ENCODE data around the gene CPN1.

DNA sequence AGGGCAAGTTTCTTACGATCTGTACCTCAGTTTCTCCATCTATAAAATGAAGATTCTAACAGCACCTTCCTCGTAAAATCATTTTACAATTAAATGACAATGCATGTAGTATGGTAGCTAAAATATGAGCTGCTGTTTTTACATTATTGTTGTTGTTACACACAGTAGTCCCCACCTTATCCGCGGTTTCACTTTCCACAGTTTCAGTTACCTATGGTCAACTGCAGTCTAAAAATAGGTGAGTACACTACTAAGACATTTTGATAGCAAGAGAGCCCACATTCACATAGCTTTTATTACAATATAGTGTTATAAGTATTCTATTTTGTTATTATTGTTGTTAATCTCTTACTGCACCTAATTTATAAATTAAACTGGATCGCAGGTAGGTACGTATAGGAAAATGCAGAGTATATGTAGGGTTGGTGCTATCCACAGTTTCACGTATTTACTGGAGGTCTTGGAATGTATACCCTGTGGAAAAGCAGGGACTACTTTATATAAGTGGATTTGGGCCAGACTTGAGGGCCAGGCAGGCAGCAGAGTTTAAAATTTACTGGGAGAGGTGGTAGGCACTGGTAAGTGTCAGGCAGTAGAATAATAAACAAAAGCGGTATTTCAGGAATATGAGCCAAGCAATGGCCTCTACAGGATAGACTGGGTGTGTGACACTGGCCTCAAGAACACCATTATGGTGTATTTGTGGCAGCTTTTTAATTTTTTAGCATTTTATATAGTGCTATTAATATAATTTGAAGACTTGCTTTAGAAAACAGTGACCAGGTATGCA, 82.2 kb downstream of the CPN1 start:
- TF ChIP-seq, protein P1, sequence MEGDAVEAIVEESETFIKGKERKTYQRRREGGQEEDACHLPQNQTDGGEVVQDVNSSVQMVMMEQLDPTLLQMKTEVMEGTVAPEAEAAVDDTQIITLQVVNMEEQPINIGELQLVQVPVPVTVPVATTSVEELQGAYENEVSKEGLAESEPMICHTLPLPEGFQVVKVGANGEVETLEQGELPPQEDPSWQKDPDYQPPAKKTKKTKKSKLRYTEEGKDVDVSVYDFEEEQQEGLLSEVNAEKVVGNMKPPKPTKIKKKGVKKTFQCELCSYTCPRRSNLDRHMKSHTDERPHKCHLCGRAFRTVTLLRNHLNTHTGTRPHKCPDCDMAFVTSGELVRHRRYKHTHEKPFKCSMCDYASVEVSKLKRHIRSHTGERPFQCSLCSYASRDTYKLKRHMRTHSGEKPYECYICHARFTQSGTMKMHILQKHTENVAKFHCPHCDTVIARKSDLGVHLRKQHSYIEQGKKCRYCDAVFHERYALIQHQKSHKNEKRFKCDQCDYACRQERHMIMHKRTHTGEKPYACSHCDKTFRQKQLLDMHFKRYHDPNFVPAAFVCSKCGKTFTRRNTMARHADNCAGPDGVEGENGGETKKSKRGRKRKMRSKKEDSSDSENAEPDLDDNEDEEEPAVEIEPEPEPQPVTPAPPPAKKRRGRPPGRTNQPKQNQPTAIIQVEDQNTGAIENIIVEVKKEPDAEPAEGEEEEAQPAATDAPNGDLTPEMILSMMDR (IDR thresholded peaks at IDR 0.05; ENCODE audit: low read length) = no peak
- TF ChIP-seq EZH2 (optimal IDR thresholded peaks at IDR 0.05; ENCODE audit: low read depth, low read length) (no peak), EZH2phosphoT487 (IDR thresholded peaks at IDR 0.05; ENCODE audit: low read length) (no peak)
